ENCODE data around the gene AGPAT2. TPM values are rescaled to one million over a fixed set of nuclear protein-coding genes. Genes with fewer than 3 reads are reported as not detected.

AGPAT2 gene
- total RNA-seq, 4 donors from 2014 or later: 66.2 to 80.6 (median 75.8) TPM

- DNase-seq: no peak
- H3K4me1 ChIP-seq: peaks cover 4 to 37% (median 7%) of the 10 kb centered on the region in 3 donors
- H3K4me3 ChIP-seq: peak overlapping the region in 2 of 4 donors; percentile 54 to 65
- peaks cover 0 to 96% (median 2%) of the 10 kb centered on the region in 4 donors for H3K27me3 ChIP-seq
- no peak for TF ChIP-seq CTCF (IDR thresholded peaks at IDR 0.05)
- no peak for TF ChIP-seq POLR2A (IDR thresholded peaks at IDR 0.05)
- H3K36me3 ChIP-seq: peaks cover 0 to 7% (median 0%) of the 10 kb centered on the region in 3 donors
- intact Hi-C loops (cut with DNase I): no loop called here
- H3K9me3 ChIP-seq: no peaks in the 10 kb centered on the region
- H3K27ac ChIP-seq: peak overlapping the region; percentile 30 to 84 (median 66)
- WGBS, 2 donors: 71 to 75% methylated on average over 6 to 8 of the region's 10 CpGs
Observed at GRCh38 chr9:136662326-136662655, 25.0 kb downstream of the AGPAT2 start.

- 71% methylated on average over 8 of the region's 22 CpGs; no CpG with 5 or more reads in 1 of the 2 donors for WGBS, 2 donors
- intact Hi-C loops (cut with DNase I): no loop called here
Observed at GRCh38 chr9:136661641-136662325, 25.5 kb downstream of the AGPAT2 start.

GRCh38 chr9:136660971-136661550 lies 26.2 kb downstream of the AGPAT2 start:
- 80% methylated on average over 2 of the region's 13 CpGs; no CpG with 5 or more reads in 1 of the 2 donors for WGBS, 2 donors
- Histone ChIP-seq H3K4me1 (peaks cover 2 to 41% (median 4%) of the 10 kb centered on the region in 3 donors), H3K27ac (peak overlapping the region in 3 of 4 donors; percentile 50 to 84 (median 82)), H3K4me3 (peak overlapping the region in 2 of 4 donors; percentile 54 to 65), H3K27me3 (peaks cover 0 to 96% (median 2%) of the 10 kb centered on the region in 4 donors), H3K36me3 (no peaks in the 10 kb centered on the region), H3K9me3 (no peaks in the 10 kb centered on the region)
- TF ChIP-seq POLR2A (IDR thresholded peaks at IDR 0.05) (no peak), CTCF (IDR thresholded peaks at IDR 0.05) (no peak)
- intact Hi-C loops (cut with DNase I): no loop called here
- no peak for DNase-seq

More at GRCh38 chr9:136661641-136662325, 25.5 kb downstream of the AGPAT2 start:
- peak overlapping the region in 2 of 4 donors; percentile 54 to 65 for H3K4me3 ChIP-seq
- peak overlapping the region; percentile 30 to 84 (median 66) for H3K27ac ChIP-seq
- no peak for DNase-seq
- peaks cover 4 to 41% (median 7%) of the 10 kb centered on the region in 3 donors for H3K4me1 ChIP-seq
- H3K9me3 ChIP-seq: no peaks in the 10 kb centered on the region
- H3K27me3 ChIP-seq: peaks cover 0 to 96% (median 2%) of the 10 kb centered on the region in 4 donors
- H3K36me3 ChIP-seq: peaks cover 0 to 2% (median 0%) of the 10 kb centered on the region in 3 donors
- no peak for TF ChIP-seq POLR2A (IDR thresholded peaks at IDR 0.05)
- no peak for TF ChIP-seq CTCF (IDR thresholded peaks at IDR 0.05)

GRCh38 chr9:136659861-136660784 lies 27.1 kb downstream of the AGPAT2 start:
- no peaks in the 10 kb centered on the region for H3K9me3 ChIP-seq
- TF ChIP-seq CTCF (IDR thresholded peaks at IDR 0.05): no peak
- no peak for TF ChIP-seq POLR2A (IDR thresholded peaks at IDR 0.05)
- intact Hi-C loops (cut with DNase I): no loop called here
- H3K4me1 ChIP-seq: peaks cover 0 to 44% (median 1%) of the 10 kb centered on the region in 3 donors
- 62% methylated on average over 11 of the region's 21 CpGs; no CpG with 5 or more reads in 1 of the 2 donors for WGBS, 2 donors
- no peak for DNase-seq
- H3K27me3 ChIP-seq: peaks cover 0 to 100% (median 2%) of the 10 kb centered on the region in 4 donors
- no peaks in the 10 kb centered on the region for H3K36me3 ChIP-seq
- H3K4me3 ChIP-seq: peak overlapping the region in 3 of 4 donors; percentile 8 to 65 (median 29)
- H3K27ac ChIP-seq: peak overlapping the region in 3 of 4 donors; percentile 63 to 84 (median 82)
